ENCODE results near the gene SYNGR2.
A peak's percentile ranks its signal among the peaks of the same experiment; 100 is the strongest.

The SYNGR2 gene

DNA sequence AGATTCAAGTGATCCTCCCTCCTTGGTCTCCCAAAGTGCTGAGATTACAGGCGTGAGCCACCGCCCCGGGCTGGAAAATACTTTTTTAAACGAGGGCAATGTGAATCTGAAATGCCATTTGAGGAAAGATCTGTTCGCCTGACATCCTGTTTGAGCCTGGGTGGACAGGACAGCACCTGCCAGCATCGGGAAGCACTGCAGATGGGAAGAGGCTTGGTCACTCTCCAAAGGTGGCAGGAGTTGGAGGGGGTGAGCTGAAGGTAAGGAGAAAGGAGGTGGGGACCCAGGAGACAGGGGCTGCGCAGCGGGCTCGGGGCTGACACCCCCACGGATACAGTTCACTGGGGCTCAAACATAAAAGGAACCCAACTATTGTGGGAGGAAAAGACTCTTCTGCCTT is 41.7 kb downstream of the SYNGR2 start:
- DNase-seq (ENCODE audit: low spot score) (no peak), ATAC-seq (ENCODE audit: low read depth) (no peak)
- no peaks in the 10 kb centered on the region for H3K9me3 ChIP-seq (ENCODE audit: severe bottlenecking)
- H3K27ac ChIP-seq (ENCODE audit: poor library complexity, severe bottlenecking), result no peak overlapping the region
- peaks cover 3% of the 10 kb centered on the region for H3K4me1 ChIP-seq (ENCODE audit: insufficient read depth, poor library complexity, severe bottlenecking)
- H3K27me3 ChIP-seq (ENCODE audit: insufficient read depth, poor library complexity, severe bottlenecking), result no peaks in the 10 kb centered on the region
- H3K36me3 ChIP-seq (ENCODE audit: low read depth), result peaks cover 6% of the 10 kb centered on the region; the same call in 1 of the 2 replicates
- TF ChIP-seq CTCF (IDR thresholded peaks at IDR 0.05; ENCODE audit: poor library complexity, severe bottlenecking), result no peak
- no peak overlapping the region for H3K4me3 ChIP-seq (ENCODE audit: severe bottlenecking)

GRCh38 chr17:78211032-78211431 is 42.7 kb downstream of the SYNGR2 start:
- Histone ChIP-seq H3K9me3 (ENCODE audit: severe bottlenecking) (no peaks in the 10 kb centered on the region), H3K4me3 (ENCODE audit: severe bottlenecking) (no peak overlapping the region), H3K27ac (ENCODE audit: poor library complexity, severe bottlenecking) (no peak overlapping the region), H3K4me1 (ENCODE audit: insufficient read depth, poor library complexity, severe bottlenecking) (peaks cover 9% of the 10 kb centered on the region), H3K36me3 (ENCODE audit: low read depth) (peaks cover 13% of the 10 kb centered on the region), H3K27me3 (ENCODE audit: insufficient read depth, poor library complexity, severe bottlenecking) (no peaks in the 10 kb centered on the region)
- ATAC-seq (ENCODE audit: low read depth) (no peak), DNase-seq (ENCODE audit: low spot score) (no peak)
- no peak for TF ChIP-seq CTCF (IDR thresholded peaks at IDR 0.05; ENCODE audit: poor library complexity, severe bottlenecking)

DNA sequence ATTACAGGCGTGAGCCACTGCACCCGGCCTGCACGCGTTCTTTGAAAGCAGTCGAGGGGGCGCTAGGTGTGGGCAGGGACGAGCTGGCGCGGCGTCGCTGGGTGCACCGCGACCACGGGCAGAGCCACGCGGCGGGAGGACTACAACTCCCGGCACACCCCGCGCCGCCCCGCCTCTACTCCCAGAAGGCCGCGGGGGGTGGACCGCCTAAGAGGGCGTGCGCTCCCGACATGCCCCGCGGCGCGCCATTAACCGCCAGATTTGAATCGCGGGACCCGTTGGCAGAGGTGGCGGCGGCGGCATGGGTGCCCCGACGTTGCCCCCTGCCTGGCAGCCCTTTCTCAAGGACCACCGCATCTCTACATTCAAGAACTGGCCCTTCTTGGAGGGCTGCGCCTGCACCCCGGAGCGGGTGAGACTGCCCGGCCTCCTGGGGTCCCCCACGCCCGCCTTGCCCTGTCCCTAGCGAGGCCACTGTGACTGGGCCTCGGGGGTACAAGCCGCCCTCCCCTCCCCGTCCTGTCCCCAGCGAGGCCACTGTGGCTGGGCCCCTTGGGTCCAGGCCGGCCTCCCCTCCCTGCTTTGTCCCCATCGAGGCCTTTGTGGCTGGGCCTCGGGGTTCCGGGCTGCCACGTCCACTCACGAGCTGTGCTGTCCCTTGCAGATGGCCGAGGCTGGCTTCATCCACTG is 45.8 kb downstream of the SYNGR2 start, which contains the start of gene BIRC5:
Gene BIRC5 (plus strand): TSS at position 238 of the 690 bp plus-strand sequence. CDS start 64 bp downstream, at position 302.
- ATAC-seq (ENCODE audit: low read depth), result peak; percentile 98
- H3K4me3 ChIP-seq (ENCODE audit: severe bottlenecking), result peak within 1 kb of the TSS; percentile 84
- peaks cover 42% of the 10 kb centered on the region for H3K36me3 ChIP-seq (ENCODE audit: low read depth)
- peak within 1 kb of the TSS; percentile 43 for H3K27ac ChIP-seq (ENCODE audit: poor library complexity, severe bottlenecking)
- TF ChIP-seq CTCF (IDR thresholded peaks at IDR 0.05; ENCODE audit: poor library complexity, severe bottlenecking), result no peak
- no peaks in the 10 kb centered on the region for H3K9me3 ChIP-seq (ENCODE audit: severe bottlenecking)
- no peaks in the 10 kb centered on the region for H3K27me3 ChIP-seq (ENCODE audit: insufficient read depth, poor library complexity, severe bottlenecking)
- peak; percentile 94 for DNase-seq (ENCODE audit: low spot score)
- H3K4me1 ChIP-seq (ENCODE audit: insufficient read depth, poor library complexity, severe bottlenecking), result peaks cover 9% of the 10 kb centered on the region

- no peaks in the 10 kb centered on the region for H3K27me3 ChIP-seq (ENCODE audit: insufficient read depth, poor library complexity, severe bottlenecking)
- TF ChIP-seq CTCF (IDR thresholded peaks at IDR 0.05; ENCODE audit: poor library complexity, severe bottlenecking), result no peak
- DNase-seq (ENCODE audit: low spot score), result no peak
- no peaks in the 10 kb centered on the region for H3K9me3 ChIP-seq (ENCODE audit: severe bottlenecking)
- peak overlapping the region; percentile 43 for H3K27ac ChIP-seq (ENCODE audit: poor library complexity, severe bottlenecking)
- peak overlapping the region; percentile 84 for H3K4me3 ChIP-seq (ENCODE audit: severe bottlenecking)
- H3K36me3 ChIP-seq (ENCODE audit: low read depth), result peaks cover 48% of the 10 kb centered on the region
- peaks cover 9% of the 10 kb centered on the region for H3K4me1 ChIP-seq (ENCODE audit: insufficient read depth, poor library complexity, severe bottlenecking)
- no peak for ATAC-seq (ENCODE audit: low read depth)
Measured at GRCh38 chr17:78214706-78215061, 46.3 kb downstream of the SYNGR2 start.

Measured in RWPE2 (cell line).